ENCODE measurements around the gene IFIT3. TPM values are rescaled to one million over a fixed set of nuclear protein-coding genes. Genes with fewer than 3 reads are reported as not detected.

IFIT3 gene, protein sequence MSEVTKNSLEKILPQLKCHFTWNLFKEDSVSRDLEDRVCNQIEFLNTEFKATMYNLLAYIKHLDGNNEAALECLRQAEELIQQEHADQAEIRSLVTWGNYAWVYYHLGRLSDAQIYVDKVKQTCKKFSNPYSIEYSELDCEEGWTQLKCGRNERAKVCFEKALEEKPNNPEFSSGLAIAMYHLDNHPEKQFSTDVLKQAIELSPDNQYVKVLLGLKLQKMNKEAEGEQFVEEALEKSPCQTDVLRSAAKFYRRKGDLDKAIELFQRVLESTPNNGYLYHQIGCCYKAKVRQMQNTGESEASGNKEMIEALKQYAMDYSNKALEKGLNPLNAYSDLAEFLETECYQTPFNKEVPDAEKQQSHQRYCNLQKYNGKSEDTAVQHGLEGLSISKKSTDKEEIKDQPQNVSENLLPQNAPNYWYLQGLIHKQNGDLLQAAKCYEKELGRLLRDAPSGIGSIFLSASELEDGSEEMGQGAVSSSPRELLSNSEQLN
- 10 to 100 TPM in 3 of 4 donors, 1 to 10 TPM in 1; 9.2 to 58.5 (median 17.2) TPM for total RNA-seq

- TF ChIP-seq, protein P1, sequence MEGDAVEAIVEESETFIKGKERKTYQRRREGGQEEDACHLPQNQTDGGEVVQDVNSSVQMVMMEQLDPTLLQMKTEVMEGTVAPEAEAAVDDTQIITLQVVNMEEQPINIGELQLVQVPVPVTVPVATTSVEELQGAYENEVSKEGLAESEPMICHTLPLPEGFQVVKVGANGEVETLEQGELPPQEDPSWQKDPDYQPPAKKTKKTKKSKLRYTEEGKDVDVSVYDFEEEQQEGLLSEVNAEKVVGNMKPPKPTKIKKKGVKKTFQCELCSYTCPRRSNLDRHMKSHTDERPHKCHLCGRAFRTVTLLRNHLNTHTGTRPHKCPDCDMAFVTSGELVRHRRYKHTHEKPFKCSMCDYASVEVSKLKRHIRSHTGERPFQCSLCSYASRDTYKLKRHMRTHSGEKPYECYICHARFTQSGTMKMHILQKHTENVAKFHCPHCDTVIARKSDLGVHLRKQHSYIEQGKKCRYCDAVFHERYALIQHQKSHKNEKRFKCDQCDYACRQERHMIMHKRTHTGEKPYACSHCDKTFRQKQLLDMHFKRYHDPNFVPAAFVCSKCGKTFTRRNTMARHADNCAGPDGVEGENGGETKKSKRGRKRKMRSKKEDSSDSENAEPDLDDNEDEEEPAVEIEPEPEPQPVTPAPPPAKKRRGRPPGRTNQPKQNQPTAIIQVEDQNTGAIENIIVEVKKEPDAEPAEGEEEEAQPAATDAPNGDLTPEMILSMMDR (IDR thresholded peaks at IDR 0.05): no peak
- DNase-seq (ENCODE audit: low spot score): no peak
- ATAC-seq (ENCODE audit: low FRiP score): peak; percentile 86
These were observed at the start of gene IFIT3 for GRCh38 chr10:89327803-89328441. Gene IFIT3 (plus strand): TSS chr10:89327997. CDS start chr10:89328074, 77 bp downstream.

- DNase-seq (ENCODE audit: low spot score) (no peak), ATAC-seq (ENCODE audit: low FRiP score) (peak; percentile 80)
- TF ChIP-seq, protein P1 (IDR thresholded peaks at IDR 0.05): no peak
These were observed 49.7 kb upstream of the IFIT3 start for GRCh38 chr10:89278034-89278535.

- DNase-seq (ENCODE audit: low spot score) (no peak), ATAC-seq (ENCODE audit: low FRiP score) (no peak)
- TF ChIP-seq, protein P1 (IDR thresholded peaks at IDR 0.05): no peak
These were observed 48.9 kb upstream of the IFIT3 start for GRCh38 chr10:89278900-89279392.

- TF ChIP-seq, protein P1 (IDR thresholded peaks at IDR 0.05): no peak
- no peak for DNase-seq (ENCODE audit: low spot score)
- no peak for ATAC-seq (ENCODE audit: low FRiP score)
These were observed 48.4 kb upstream of the IFIT3 start for GRCh38 chr10:89279421-89279869.

GRCh38 chr10:89280508-89280907 lies 47.3 kb upstream of the IFIT3 start:
- DNase-seq (ENCODE audit: low spot score) (no peak), ATAC-seq (ENCODE audit: low FRiP score) (no peak)
- TF ChIP-seq, protein P1 (IDR thresholded peaks at IDR 0.05): no peak

- no peak for ATAC-seq (ENCODE audit: low FRiP score)
- TF ChIP-seq, protein P1 (IDR thresholded peaks at IDR 0.05): no peak
- no peak for DNase-seq (ENCODE audit: low spot score)
These were observed 46.0 kb upstream of the IFIT3 start for GRCh38 chr10:89281606-89282395.

All from omental fat pad (tissue), 4 donors.